ENCODE data around the gene KIAA0513. TPM values are rescaled to one million over a fixed set of nuclear protein-coding genes. Genes with fewer than 3 reads are reported as not detected.

KIAA0513 gene
- total RNA-seq, 1 experiment from 2014 or later: 6.6 TPM

DNA sequence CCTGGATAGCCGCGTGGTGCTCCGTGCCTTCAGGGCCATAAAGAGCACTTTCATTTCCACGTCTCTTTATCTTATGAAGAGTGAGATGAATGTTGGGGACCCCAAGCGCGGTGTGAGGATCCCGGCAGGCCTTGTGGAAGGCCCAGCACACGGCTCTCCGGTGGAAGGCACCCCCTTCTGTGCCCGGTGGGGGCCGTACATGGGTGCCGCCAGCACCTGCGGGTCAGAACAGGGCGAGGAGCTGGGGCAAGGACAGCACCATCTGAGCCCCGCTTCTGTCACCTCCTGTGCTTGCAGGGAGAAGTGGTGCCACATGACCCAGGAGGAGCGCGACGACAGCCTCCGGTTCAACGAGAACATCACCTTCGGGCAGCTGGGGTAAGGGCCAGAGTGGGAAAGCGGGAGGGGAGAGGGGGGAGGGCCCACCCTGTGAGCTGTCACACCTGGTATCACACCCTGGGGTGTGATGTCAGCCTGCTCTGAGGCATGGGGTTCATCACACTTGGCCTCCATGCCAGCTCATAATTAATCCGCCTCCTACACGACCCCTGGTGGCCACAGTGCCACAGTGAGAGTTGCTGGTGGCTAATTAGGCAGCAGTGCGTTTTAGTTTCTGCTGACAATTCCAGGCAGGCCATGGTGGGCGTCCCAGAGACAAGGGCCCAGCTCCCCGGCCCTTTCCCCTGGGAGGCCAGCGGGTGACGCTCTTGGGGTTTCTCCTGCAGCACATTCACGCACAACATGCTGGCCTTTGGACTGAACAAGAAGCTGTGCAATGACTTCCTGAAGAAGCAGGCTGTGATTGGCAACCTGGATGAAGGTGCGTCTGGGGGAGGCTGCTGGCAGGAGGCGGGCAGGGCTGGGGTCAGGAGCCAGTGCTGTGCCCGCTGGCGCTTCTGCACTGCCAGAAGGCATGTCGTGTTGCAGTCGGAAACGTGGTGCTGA is 59.0 kb downstream of the KIAA0513 start:
- no peaks in the 10 kb centered on the region for H3K9me2 ChIP-seq (ENCODE audit: insufficient read depth)
- H3K9ac ChIP-seq (ENCODE audit: low read length): no peak overlapping the region
- CTCF ChIA-PET: interaction anchor here (0.6 to 1.6 kb wide), 22 partner anchors 9 to 357 kb away, joined by 3 to 23 read pairs (median 4); partner anchors contain the start of genes CIBAR2, KIAA0513 and ZDHHC7
- no peaks in the 10 kb centered on the region for H3K36me3 ChIP-seq (ENCODE audit: control insufficient read depth in 1 of 2, insufficient read depth in 2 of 2, low read length in 2 of 2)
- no peaks in the 10 kb centered on the region for H3K79me2 ChIP-seq (ENCODE audit: insufficient read depth, low read length)
- POLR2A ChIA-PET: interaction anchor here (0.7 kb wide), 1 partner anchor 81 kb away, joined by 3 read pairs; no protein-coding TSS in a partner anchor
- H3K9me3 ChIP-seq (ENCODE audit: control insufficient read depth in 1 of 2, insufficient read depth in 1 of 2, low read depth in 1 of 2, low read length in 2 of 2): no peaks in the 10 kb centered on the region
- peaks cover 0 to 7% of the 10 kb centered on the region in 2 experiments; a peak in 2 of 4 replicates for H3K4me1 ChIP-seq (ENCODE audit: control insufficient read depth in 1 of 2, insufficient read depth in 2 of 2, low read length in 2 of 2)
- RAD21 ChIA-PET (ENCODE audit: low non-redundant PET in 1 of 2, low total read pairs in 2 of 2, uncharacterized antibody in 2 of 2, unreplicated experiment in 2 of 2): no interaction called here
- H3K27ac ChIP-seq (ENCODE audit: low read depth, low read length): no peak overlapping the region
- intact Hi-C loops (cut with micrococcal nuclease): loop anchor here (1.0 to 5.0 kb wide), 4 partner anchors 59 to 332 kb away; partner anchors contain the start of genes KIAA0513 and ZDHHC7
- no peak overlapping the region for H3K4me3 ChIP-seq (replicated peaks in 1 of 2; ENCODE audit: low read depth in 1 of 2, low read length in 2 of 2)
- ATAC-seq: peak; percentile 94
- BruUV-seq (replicated peaks): no TSS peak
- peak; percentile 54 for DNase-seq (ENCODE audit: low read depth, low spot score)
- H2AFZ ChIP-seq (ENCODE audit: low read depth, low read length, poor library complexity, severe bottlenecking): no peak overlapping the region
- no peaks in the 10 kb centered on the region for H3K27me3 ChIP-seq (ENCODE audit: insufficient read depth, low read length)
- peak overlapping the region; percentile 26; the same call in 1 of the 2 replicates for H3K4me2 ChIP-seq (ENCODE audit: low read length)
- H4K20me1 ChIP-seq (ENCODE audit: insufficient read depth): no peaks in the 10 kb centered on the region
- TF ChIP-seq ELF1 (IDR thresholded peaks at IDR 0.05; ENCODE audit: borderline replicate concordance, low read depth) (no peak), YY1 (IDR thresholded peaks at IDR 0.05; ENCODE audit: extremely low read depth, insufficient replicate concordance, low read depth, low read length) (peak; percentile 33), CTCF (IDR thresholded peaks at IDR 0.05 in 2 of 3, conservative IDR thresholded peaks at IDR 0.05 in 1 of 3; ENCODE audit: borderline replicate concordance in 1 of 3, insufficient read depth in 1 of 3, low read depth in 2 of 3, low read length in 2 of 3) (peak; percentile 84 to 88 (median 85)), RAD21 (IDR thresholded peaks at IDR 0.05; ENCODE audit: low read depth) (peak; percentile 85)
